GM13977 (cell line): Measurements from ENCODE around the gene LRRC7.

Experiments used
- DNase-seq: peaks from one replicate; pipeline ENCODE4 v3.0.0; 2012; ENCODE audit warnings: low spot score
- in situ Hi-C: fragments of 300-500 bp; cut with MboI; formaldehyde crosslinking; loops from one replicate; pipeline ENCODE4 v1.12.0; 2022; ENCODE audit warnings: low sequenced_read_pairs, low pct_unique_long_range_greater_than_20kb, mixed read lengths, inconsistent platforms; ENCODE audit not compliant: unreplicated experiment
- TF ChIP-seq, protein P1 (sequence below): IDR thresholded peaks from 2 replicates; pipeline ENCODE4 v1.5.1; 2012; ENCODE audit warnings: mild to moderate bottlenecking, control low read depth; ENCODE audit not compliant: insufficient read depth; ENCODE audit errors: extremely low read depth, missing control alignments

The LRRC7 gene

DNA sequence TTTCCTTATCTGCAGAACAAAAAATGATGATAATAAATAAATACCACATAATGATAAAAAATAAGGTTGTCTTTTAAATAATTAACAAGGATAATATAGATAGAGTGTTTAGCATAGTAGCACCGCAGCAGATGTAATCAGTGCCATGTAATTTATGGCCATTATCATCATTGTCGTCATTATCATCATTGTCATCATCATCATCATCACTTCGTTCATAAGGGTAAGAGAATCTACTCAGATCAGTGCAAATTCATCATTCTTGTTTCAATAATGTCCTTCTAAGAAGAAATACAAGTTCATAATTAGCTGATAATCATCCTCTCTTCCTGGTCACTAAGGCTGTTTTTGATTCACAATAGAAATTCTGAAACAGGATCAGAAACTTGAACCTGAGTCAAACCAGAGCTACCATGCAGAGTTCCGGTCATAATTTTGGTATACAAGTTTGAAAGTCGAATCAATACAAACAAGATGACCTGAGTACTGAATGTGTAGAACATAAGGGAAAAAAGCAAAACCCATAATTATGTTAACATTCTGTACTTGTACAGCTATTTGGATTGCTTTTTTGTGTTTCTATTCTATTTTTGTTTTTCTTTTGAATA is 465.6 kb downstream of the LRRC7 start:
- TF ChIP-seq, protein P1, sequence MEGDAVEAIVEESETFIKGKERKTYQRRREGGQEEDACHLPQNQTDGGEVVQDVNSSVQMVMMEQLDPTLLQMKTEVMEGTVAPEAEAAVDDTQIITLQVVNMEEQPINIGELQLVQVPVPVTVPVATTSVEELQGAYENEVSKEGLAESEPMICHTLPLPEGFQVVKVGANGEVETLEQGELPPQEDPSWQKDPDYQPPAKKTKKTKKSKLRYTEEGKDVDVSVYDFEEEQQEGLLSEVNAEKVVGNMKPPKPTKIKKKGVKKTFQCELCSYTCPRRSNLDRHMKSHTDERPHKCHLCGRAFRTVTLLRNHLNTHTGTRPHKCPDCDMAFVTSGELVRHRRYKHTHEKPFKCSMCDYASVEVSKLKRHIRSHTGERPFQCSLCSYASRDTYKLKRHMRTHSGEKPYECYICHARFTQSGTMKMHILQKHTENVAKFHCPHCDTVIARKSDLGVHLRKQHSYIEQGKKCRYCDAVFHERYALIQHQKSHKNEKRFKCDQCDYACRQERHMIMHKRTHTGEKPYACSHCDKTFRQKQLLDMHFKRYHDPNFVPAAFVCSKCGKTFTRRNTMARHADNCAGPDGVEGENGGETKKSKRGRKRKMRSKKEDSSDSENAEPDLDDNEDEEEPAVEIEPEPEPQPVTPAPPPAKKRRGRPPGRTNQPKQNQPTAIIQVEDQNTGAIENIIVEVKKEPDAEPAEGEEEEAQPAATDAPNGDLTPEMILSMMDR: no peak
- in situ Hi-C loops: no loop called here
- peak; percentile 3 for DNase-seq

DNA sequence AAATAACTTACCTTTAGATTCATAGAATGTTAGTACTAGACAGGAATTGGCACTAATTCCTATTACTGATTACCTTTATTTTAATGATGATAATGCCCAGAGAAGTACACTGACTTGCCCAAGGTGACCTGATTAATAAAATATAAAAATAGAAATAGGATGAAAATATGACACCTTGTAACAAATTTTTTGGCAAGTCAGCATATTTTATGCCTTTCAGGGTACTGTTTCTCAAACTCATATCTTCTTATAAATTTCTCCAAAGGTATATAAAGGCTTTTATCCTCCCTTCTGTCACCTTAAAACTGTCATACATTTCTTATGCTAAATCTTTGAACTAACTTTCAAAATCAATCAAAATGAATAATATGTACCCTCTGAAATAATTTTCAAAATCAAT is 466.2 kb downstream of the LRRC7 start:
- in situ Hi-C loops: no loop called here
- no peak for DNase-seq
- TF ChIP-seq, protein P1: no peak

DNA sequence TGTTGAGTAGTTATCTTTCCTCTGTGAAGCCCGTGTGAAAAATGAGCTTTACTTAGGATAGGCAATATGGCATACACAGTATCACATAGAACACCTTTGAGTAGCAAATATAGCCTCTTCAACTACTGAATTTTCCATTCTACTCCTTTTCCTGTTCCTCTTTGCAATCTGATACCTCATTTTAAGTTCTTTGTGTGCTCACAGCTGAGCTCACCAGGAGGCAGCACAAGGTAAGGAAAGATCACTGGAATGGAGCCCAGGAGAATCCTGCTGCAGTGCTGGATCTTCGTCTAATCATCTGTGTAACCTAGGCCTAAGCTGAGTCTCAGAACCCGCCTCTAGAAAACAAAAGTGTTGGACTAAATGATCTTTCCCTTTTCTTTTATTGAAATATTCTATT is 466.7 kb downstream of the LRRC7 start:
- TF ChIP-seq, protein P1: no peak
- in situ Hi-C loops: no loop called here
- DNase-seq: no peak

DNA sequence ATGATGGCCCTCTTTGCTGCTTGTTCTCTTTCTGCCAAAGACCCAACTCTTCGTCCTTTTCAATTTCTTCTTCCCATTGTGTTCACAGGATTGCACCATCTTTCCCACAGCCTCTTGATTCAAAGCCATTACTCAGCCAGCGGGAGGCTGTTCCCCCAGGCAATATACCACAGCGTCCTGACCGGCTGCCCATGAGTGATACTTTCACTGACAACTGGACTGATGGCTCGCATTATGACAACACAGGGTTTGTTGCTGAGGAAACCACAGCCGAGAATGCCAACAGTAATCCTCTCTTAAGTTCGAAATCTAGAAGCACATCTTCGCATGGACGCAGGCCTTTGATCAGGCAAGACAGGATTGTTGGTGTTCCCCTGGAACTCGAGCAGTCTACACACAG is 470.3 kb downstream of the LRRC7 start:
- TF ChIP-seq, protein P1: no peak
- in situ Hi-C loops: no loop called here
- no peak for DNase-seq

DNA sequence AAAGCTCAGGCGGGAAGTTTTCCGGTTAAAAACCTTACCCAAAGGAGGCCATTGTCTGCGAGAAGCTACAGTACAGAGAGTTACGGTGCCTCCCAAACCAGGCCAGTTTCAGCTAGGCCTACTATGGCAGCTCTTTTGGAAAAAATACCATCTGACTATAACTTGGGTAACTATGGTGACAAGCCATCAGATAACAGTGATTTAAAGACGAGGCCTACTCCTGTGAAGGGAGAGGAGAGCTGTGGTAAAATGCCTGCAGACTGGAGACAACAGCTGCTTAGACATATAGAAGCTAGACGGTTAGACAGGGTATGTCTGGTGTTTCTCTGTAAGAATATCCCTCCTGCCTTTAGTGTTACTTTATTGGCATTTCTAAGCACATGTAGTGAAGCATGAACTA is 471.8 kb downstream of the LRRC7 start:
- TF ChIP-seq, protein P1: no peak
- DNase-seq: no peak
- in situ Hi-C loops: no loop called here

DNA sequence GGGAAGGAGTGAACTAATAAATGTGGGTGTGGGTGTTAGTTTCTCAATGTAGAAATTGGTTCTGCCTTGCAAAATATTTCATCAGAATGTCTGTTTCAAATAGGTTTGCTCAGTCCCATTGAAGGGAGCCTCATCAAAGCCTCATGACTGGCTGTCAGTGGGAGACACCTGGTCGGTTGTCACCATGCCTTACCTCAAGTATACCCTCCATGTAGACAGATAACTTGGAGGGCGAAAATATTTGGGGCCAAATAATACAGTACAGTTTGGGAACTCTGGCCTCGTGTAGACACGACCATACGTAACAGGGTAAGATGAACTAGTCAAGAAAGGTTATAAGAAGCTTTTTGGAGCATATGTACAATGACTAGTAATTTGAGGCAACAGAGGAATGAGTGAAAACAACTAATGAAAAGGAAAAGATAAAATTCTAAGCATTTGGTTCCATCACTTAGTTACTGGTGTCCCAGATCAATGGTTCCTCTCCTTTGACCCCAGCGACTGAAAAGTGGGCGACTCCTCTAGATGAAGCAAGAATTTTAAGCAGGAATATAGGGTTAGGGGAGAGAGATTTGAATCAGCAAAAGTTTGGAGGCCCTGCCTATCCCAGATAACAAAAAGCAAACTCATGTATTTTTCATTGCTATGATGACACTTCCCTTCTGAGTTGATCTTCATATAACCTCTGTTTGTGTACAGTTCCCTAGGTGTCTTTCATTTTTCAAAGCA is 473.8 kb downstream of the LRRC7 start:
- DNase-seq: no peak
- TF ChIP-seq, protein P1: no peak
- in situ Hi-C loops: no loop called here
